Colonic mucosa (tissue), 4 donors: ENCODE measurements around the gene TENM3. TPM values are rescaled to one million over a fixed set of nuclear protein-coding genes. Genes with fewer than 3 reads are reported as not detected.

Experiments
- DNase-seq: peaks from one replicate; pipeline ENCODE4 v3.0.0-alpha.2; 2020
- H3K27ac ChIP-seq: fragments of 200-600 bp; one replicate; pipeline ENCODE4 v1.8.0; 2021
- H3K27me3 ChIP-seq: fragments of 200-600 bp; one replicate; pipeline ENCODE4 v1.8.0; 2021
- H3K36me3 ChIP-seq: fragments of 200-600 bp; one replicate; pipeline ENCODE4 v1.8.0; 2021
- H3K4me1 ChIP-seq: fragments of 200-600 bp; one replicate; pipeline ENCODE4 v1.8.0; 2021; ENCODE audit warnings: mild to moderate bottlenecking
- H3K4me3 ChIP-seq: fragments of 200-600 bp; one replicate; pipeline ENCODE4 v1.8.0; 2021
- H3K9ac ChIP-seq, 2 donors: one replicate each; pipeline ENCODE4 v1.7.0; 2013; ENCODE audit warnings: control low read depth in 2 of 2, low read depth in 2 of 2, low read length in 2 of 2
- H3K9me3 ChIP-seq: fragments of 200-600 bp; one replicate; pipeline ENCODE4 v1.8.0; 2021
- intact Hi-C: fragments of 100-400 bp; cut with DNase I; formaldehyde crosslinking; loops from one replicate; pipeline ENCODE4 v1.14.1; 2022
- total RNA-seq, 2 donors: library from RNA; stranded (reverse); fragmentation: NEBNext Ultra II Directional in 1 of 2; extraction: Animal tissue kit (Norgen Biotek cat#: 25700) in 1 of 2; gene quantifications; one replicate each; pipeline ENCODE4 v1.2.1, GENCODE V29; 2021
- TF ChIP-seq, protein P1 (sequence below): fragments of 200-600 bp; IDR thresholded peaks from one replicate; pipeline ENCODE4 v1.8.0; 2022; ENCODE audit warnings: antibody characterized with exemption, mild to moderate bottlenecking
- donor health status: healthy.
- donor health status: DM: no; HTN: no; CAD: no.
- donor health status: DM: no; HTN: no; CAD: no.

The TENM3 gene
- total RNA-seq, 2 donors from 2014 or later: 0.32 to 1.6 TPM

DNA sequence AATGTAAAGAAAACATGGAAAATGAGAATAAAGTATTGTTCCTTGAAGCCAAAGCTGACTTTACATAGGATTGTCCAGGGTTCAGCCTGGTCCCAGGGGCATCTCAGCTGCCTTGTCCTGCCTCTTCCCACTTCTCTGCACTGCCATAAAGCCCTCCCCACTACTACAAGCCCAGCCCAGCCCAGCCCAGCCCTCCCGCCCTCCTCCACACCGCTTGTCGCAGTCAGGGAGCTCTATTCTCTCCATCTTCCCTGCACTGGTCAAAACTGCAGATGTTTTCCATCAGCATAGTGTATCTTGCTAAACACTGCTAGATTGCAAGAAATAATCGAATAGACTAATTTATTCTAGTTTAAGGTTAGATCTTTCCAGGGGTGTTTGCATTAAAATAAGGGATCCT, 100.3 kb downstream of the TENM3 start:
- intact Hi-C loops: no loop called here
- H3K9ac ChIP-seq: no peak overlapping the region
- H3K4me3 ChIP-seq: no peak overlapping the region
- TF ChIP-seq, protein P1, sequence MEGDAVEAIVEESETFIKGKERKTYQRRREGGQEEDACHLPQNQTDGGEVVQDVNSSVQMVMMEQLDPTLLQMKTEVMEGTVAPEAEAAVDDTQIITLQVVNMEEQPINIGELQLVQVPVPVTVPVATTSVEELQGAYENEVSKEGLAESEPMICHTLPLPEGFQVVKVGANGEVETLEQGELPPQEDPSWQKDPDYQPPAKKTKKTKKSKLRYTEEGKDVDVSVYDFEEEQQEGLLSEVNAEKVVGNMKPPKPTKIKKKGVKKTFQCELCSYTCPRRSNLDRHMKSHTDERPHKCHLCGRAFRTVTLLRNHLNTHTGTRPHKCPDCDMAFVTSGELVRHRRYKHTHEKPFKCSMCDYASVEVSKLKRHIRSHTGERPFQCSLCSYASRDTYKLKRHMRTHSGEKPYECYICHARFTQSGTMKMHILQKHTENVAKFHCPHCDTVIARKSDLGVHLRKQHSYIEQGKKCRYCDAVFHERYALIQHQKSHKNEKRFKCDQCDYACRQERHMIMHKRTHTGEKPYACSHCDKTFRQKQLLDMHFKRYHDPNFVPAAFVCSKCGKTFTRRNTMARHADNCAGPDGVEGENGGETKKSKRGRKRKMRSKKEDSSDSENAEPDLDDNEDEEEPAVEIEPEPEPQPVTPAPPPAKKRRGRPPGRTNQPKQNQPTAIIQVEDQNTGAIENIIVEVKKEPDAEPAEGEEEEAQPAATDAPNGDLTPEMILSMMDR: no peak
- H3K27me3 ChIP-seq: no peaks in the 10 kb centered on the region
- no peaks in the 10 kb centered on the region for H3K4me1 ChIP-seq
- H3K27ac ChIP-seq: no peak overlapping the region
- H3K9me3 ChIP-seq: no peaks in the 10 kb centered on the region
- H3K36me3 ChIP-seq: no peaks in the 10 kb centered on the region
- no peak for DNase-seq

DNA sequence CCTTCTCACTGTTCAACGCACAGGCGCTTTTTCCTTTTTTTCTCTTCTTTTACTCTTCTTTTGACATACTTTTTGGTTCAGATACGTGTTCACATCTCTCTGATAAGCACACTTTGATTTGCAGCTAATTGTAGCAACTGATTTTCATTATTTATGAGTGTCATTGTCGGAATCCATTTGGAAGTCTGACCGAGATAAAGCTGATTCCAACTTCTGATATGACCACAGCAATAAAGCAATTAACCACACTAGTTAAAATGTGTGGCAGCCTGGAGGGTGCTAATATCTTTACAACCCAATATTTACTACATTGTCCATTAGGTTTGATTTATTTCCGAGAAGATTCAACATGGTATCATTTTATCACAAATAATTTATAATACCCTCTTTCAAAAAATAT, 101.8 kb downstream of the TENM3 start:
- no peak overlapping the region for H3K9ac ChIP-seq
- H3K36me3 ChIP-seq: no peaks in the 10 kb centered on the region
- H3K4me1 ChIP-seq: no peaks in the 10 kb centered on the region
- intact Hi-C loops: no loop called here
- DNase-seq: no peak
- no peak overlapping the region for H3K27ac ChIP-seq
- H3K27me3 ChIP-seq: no peaks in the 10 kb centered on the region
- no peak overlapping the region for H3K4me3 ChIP-seq
- H3K9me3 ChIP-seq: no peaks in the 10 kb centered on the region
- TF ChIP-seq, protein P1: no peak

- H3K36me3 ChIP-seq: no peaks in the 10 kb centered on the region
- intact Hi-C loops: no loop called here
- no peaks in the 10 kb centered on the region for H3K9me3 ChIP-seq
- no peaks in the 10 kb centered on the region for H3K27me3 ChIP-seq
- H3K27ac ChIP-seq: no peak overlapping the region
- TF ChIP-seq, protein P1: no peak
- H3K9ac ChIP-seq: no peak overlapping the region
- H3K4me3 ChIP-seq: no peak overlapping the region
- DNase-seq: no peak
- no peaks in the 10 kb centered on the region for H3K4me1 ChIP-seq
Measured at GRCh38 chr4:182346250-182346649, 103.0 kb downstream of the TENM3 start.

GRCh38 chr4:182346675-182347375, 103.6 kb downstream of the TENM3 start:
- H3K4me3 ChIP-seq: no peak overlapping the region
- TF ChIP-seq, protein P1: no peak
- no peaks in the 10 kb centered on the region for H3K9me3 ChIP-seq
- no peak overlapping the region for H3K27ac ChIP-seq
- H3K9ac ChIP-seq: no peak overlapping the region
- H3K27me3 ChIP-seq: no peaks in the 10 kb centered on the region
- H3K36me3 ChIP-seq: no peaks in the 10 kb centered on the region
- no peaks in the 10 kb centered on the region for H3K4me1 ChIP-seq
- intact Hi-C loops: no loop called here
- no peak for DNase-seq

DNA sequence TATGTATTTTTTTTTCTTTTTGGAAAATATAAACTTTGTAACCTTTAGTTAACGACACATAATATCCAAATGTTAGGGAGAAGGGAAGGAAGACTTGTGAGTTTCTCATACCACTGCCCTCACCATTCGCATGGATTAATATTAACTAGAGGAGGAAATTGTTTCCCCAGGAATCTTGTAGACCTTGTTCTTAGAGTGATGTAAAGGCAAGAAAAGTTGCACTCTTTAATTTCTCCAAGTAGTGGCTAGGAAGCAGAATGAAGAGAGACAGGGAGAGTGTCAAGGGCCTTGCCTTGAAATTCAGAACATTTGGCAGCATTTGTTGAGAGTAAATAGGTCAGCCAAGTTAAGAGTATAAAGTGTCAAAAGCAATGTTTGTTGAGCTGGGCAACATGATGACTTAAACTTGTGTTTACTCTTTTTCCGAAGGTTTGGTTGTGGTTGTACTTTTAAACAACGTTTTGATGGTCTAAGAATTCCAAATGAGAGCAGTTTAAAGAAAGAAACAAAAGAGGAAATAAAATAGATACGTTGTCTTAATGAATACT, 105.7 kb downstream of the TENM3 start:
- Histone ChIP-seq H3K9me3 (no peaks in the 10 kb centered on the region), H3K4me3 (no peak overlapping the region), H3K9ac (no peak overlapping the region), H3K36me3 (no peaks in the 10 kb centered on the region), H3K27me3 (no peaks in the 10 kb centered on the region), H3K27ac (no peak overlapping the region), H3K4me1 (no peaks in the 10 kb centered on the region)
- intact Hi-C loops: no loop called here
- DNase-seq: no peak
- TF ChIP-seq, protein P1: no peak
